Measurements from ENCODE around the gene UVRAG. TPM values are rescaled to one million over a fixed set of nuclear protein-coding genes. Genes with fewer than 3 reads are reported as not detected.

UVRAG gene
- total RNA-seq, 1 donor from 2014 or later: 103 TPM

- ChIA-PET CTCF (interaction anchor here (1.3 to 2.2 kb wide), 2 partner anchors 11 to 244 kb away, joined by 3 to 7 read pairs; no protein-coding TSS in a partner anchor), POLR2A (no interaction called here)
- Mint-ChIP-seq H3K27me3 (no peaks in the 10 kb centered on the region), H3K4me1 (peaks cover 18% of the 10 kb centered on the region), H3K36me3 (ENCODE audit: low read depth) (peaks cover 68% of the 10 kb centered on the region), H3K27ac (no peak overlapping the region), H3K4me3 (no peak overlapping the region), H3K9me3 (no peaks in the 10 kb centered on the region)
- DNase-seq: no peak
- intact Hi-C loops (cut with micrococcal nuclease): no loop called here
- ATAC-seq (ENCODE audit: low read depth): no peak
- TF ChIP-seq CTCF (IDR thresholded peaks at IDR 0.05): no peak
Measured at GRCh38 chr11:76140912-76141574, 326.0 kb downstream of the UVRAG start.

GRCh38 chr11:76141901-76142588 is 327.0 kb downstream of the UVRAG start:
- TF ChIP-seq CTCF (IDR thresholded peaks at IDR 0.05): no peak
- intact Hi-C loops (cut with micrococcal nuclease): no loop called here
- DNase-seq (no peak), ATAC-seq (ENCODE audit: low read depth) (no peak)
- H3K9me3 Mint-ChIP-seq: no peaks in the 10 kb centered on the region
- peaks cover 18% of the 10 kb centered on the region for H3K4me1 Mint-ChIP-seq
- no peak overlapping the region for H3K4me3 Mint-ChIP-seq
- POLR2A ChIA-PET: no interaction called here
- H3K36me3 Mint-ChIP-seq (ENCODE audit: low read depth): peaks cover 66% of the 10 kb centered on the region
- H3K27ac Mint-ChIP-seq: no peak overlapping the region
- CTCF ChIA-PET: interaction anchor here (1.3 to 1.6 kb wide), 2 partner anchors 245 to 339 kb away, joined by 3 to 5 read pairs; no protein-coding TSS in a partner anchor
- H3K27me3 Mint-ChIP-seq: no peaks in the 10 kb centered on the region

GRCh38 chr11:76143274-76143673 is 328.3 kb downstream of the UVRAG start:
- peaks cover 15% of the 10 kb centered on the region for H3K4me1 Mint-ChIP-seq
- intact Hi-C loops (cut with micrococcal nuclease): no loop called here
- no peak for TF ChIP-seq CTCF (IDR thresholded peaks at IDR 0.05)
- peaks cover 56% of the 10 kb centered on the region for H3K36me3 Mint-ChIP-seq (ENCODE audit: low read depth)
- no peak overlapping the region for H3K4me3 Mint-ChIP-seq
- POLR2A ChIA-PET: no interaction called here
- no peaks in the 10 kb centered on the region for H3K9me3 Mint-ChIP-seq
- ATAC-seq (ENCODE audit: low read depth): no peak
- DNase-seq: no peak
- no peaks in the 10 kb centered on the region for H3K27me3 Mint-ChIP-seq
- H3K27ac Mint-ChIP-seq: no peak overlapping the region
- CTCF ChIA-PET: interaction anchor here (1.6 kb wide), 1 partner anchor 340 kb away, joined by 5 read pairs; no protein-coding TSS in a partner anchor

GRCh38 chr11:76147106-76147740 is 332.2 kb downstream of the UVRAG start:
- no peak for TF ChIP-seq CTCF (IDR thresholded peaks at IDR 0.05)
- Mint-ChIP-seq H3K4me1 (peaks cover 7% of the 10 kb centered on the region), H3K27me3 (no peaks in the 10 kb centered on the region), H3K4me3 (no peak overlapping the region), H3K36me3 (ENCODE audit: low read depth) (peaks cover 23% of the 10 kb centered on the region), H3K9me3 (no peaks in the 10 kb centered on the region), H3K27ac (no peak overlapping the region)
- ChIA-PET CTCF (no interaction called here), POLR2A (interaction anchor here (0.7 kb wide), 1 partner anchor 553 kb away, joined by 3 read pairs; no protein-coding TSS in a partner anchor)
- ATAC-seq (ENCODE audit: low read depth) (no peak), DNase-seq (no peak)
- intact Hi-C loops (cut with micrococcal nuclease): no loop called here

- H3K27ac Mint-ChIP-seq: no peak overlapping the region
- peaks cover 13% of the 10 kb centered on the region for H3K36me3 Mint-ChIP-seq (ENCODE audit: low read depth)
- no peak for TF ChIP-seq CTCF (IDR thresholded peaks at IDR 0.05)
- ChIA-PET CTCF (no interaction called here), POLR2A (no interaction called here)
- no peaks in the 10 kb centered on the region for H3K27me3 Mint-ChIP-seq
- no peaks in the 10 kb centered on the region for H3K9me3 Mint-ChIP-seq
- ATAC-seq (ENCODE audit: low read depth) (no peak), DNase-seq (no peak)
- H3K4me3 Mint-ChIP-seq: no peak overlapping the region
- intact Hi-C loops (cut with micrococcal nuclease): no loop called here
- H3K4me1 Mint-ChIP-seq: peaks cover 17% of the 10 kb centered on the region
Measured at GRCh38 chr11:76148231-76148630, 333.2 kb downstream of the UVRAG start.
